ENCODE data around the gene AP1B1. TPM values are rescaled to one million over a fixed set of nuclear protein-coding genes. Genes with fewer than 3 reads are reported as not detected.

Gene AP1B1
- total and polyA plus RNA-seq, 2 of the 4 experiments (the other 2 are of a cell fraction): 55.7 to 70.8 TPM

GRCh38 chr22:29290061-29290460 lies 98.3 kb downstream of the AP1B1 start:
- no peak overlapping the region for H2AK5ac ChIP-seq (ENCODE audit: low read depth, low read length)
- H3K36me3 ChIP-seq (ENCODE audit: control insufficient read depth, insufficient read depth, low read length): peaks cover 62% of the 10 kb centered on the region

More at GRCh38 chr22:29290061-29290460, 98.3 kb downstream of the AP1B1 start:
- H4K5ac ChIP-seq (ENCODE audit: low read depth, low read length): no peak overlapping the region
- no TSS peak for BruUV-seq (replicated peaks)
- no peak overlapping the region for H3K56ac ChIP-seq (ENCODE audit: extremely low read depth, insufficient read depth, low read length)
- H4K8ac ChIP-seq (ENCODE audit: low read depth in 2 of 2, low read length in 2 of 2): no peak overlapping the region
- no peak overlapping the region for H4K91ac ChIP-seq (ENCODE audit: insufficient read depth, low read depth, low read length)
- dilution Hi-C loops (cut with HindIII; ENCODE audit: low sequenced_read_pairs, unreplicated experiment) (no loop called here), in situ Hi-C loops (cut with MboI; ENCODE audit: low sequenced_read_pairs) (no loop called here), intact Hi-C loops (cut with micrococcal nuclease) (no loop called here)
- TF ChIP-seq ELK1 (IDR thresholded peaks at IDR 0.05; ENCODE audit: borderline replicate concordance, low read depth, low read length): no peak
- TF ChIP-seq FOS (IDR thresholded peaks at IDR 0.05; ENCODE audit: low read depth, low read length): no peak
- TF ChIP-seq CEBPB (IDR thresholded peaks at IDR 0.05; ENCODE audit: low read depth, low read length): no peak
- TF ChIP-seq NFE2L2 (IDR thresholded peaks at IDR 0.05; ENCODE audit: low read depth, low read length): no peak
- TF ChIP-seq RFX5 (IDR thresholded peaks at IDR 0.05; ENCODE audit: low read depth, low read length): no peak
- no peak overlapping the region for H3K18ac ChIP-seq (ENCODE audit: low read depth, low read length)
- WGBS, 2 experiments (ENCODE audit: extremely low coverage in 2 of 2, insufficient read length in 1 of 2): 90% methylated on average over 2 of the region's 5 CpGs; no CpG with 5 or more reads in 1 of the 2 experiments
- no peak overlapping the region for H3K4ac ChIP-seq (ENCODE audit: low read depth, low read length)
- H3K23ac ChIP-seq (ENCODE audit: low read depth, low read length): no peak overlapping the region
- H2BK15ac ChIP-seq (ENCODE audit: low read depth, low read length): no peak overlapping the region
- H3K9me1 ChIP-seq (ENCODE audit: insufficient read depth, low read length): no peaks in the 10 kb centered on the region; the same call in 1 of the 2 replicates
- H3K9me3 ChIP-seq (ENCODE audit: control insufficient read depth, insufficient read depth, low read length): no peaks in the 10 kb centered on the region
- H2BK120ac ChIP-seq (ENCODE audit: low read depth, low read length): no peak overlapping the region
- no peak overlapping the region for H3K4me3 ChIP-seq (ENCODE audit: insufficient read depth, low read depth, low read length)
- no peak overlapping the region for H2AFZ ChIP-seq (replicated peaks; ENCODE audit: low read length, poor library complexity)
- no peak overlapping the region for H2AK9ac ChIP-seq (replicated peaks; ENCODE audit: low read depth, low read length, poor library complexity)
- no peaks in the 10 kb centered on the region for H3K4me1 ChIP-seq (ENCODE audit: control insufficient read depth, insufficient read depth, low read length)
- no peak overlapping the region for H2BK5ac ChIP-seq (ENCODE audit: low read depth, low read length, poor library complexity, severe bottlenecking)
- no peak overlapping the region for H3K27ac ChIP-seq (ENCODE audit: insufficient read depth, low read length)
- H3K27me3 ChIP-seq (ENCODE audit: control insufficient read depth, insufficient read depth, low read length): no peaks in the 10 kb centered on the region
- H4K20me1 ChIP-seq (ENCODE audit: insufficient read depth, low read length): peaks cover 58% of the 10 kb centered on the region
- no peak for ATAC-seq (ENCODE audit: low read depth)
- POLR2A ChIA-PET (ENCODE audit: unreplicated experiment): no interaction called here
- no peak overlapping the region for H3K9ac ChIP-seq (ENCODE audit: low read depth, low read length)
- peaks cover 39 to 44% of the 10 kb centered on the region in 2 experiments for H3K79me1 ChIP-seq (ENCODE audit: low read depth in 1 of 2, low read length in 2 of 2)
- no peak overlapping the region for H3K4me2 ChIP-seq (ENCODE audit: low read depth, low read length)
- CTCF ChIA-PET: no interaction called here
- no peak for DNase-seq
- no peak overlapping the region for H3K14ac ChIP-seq (replicated peaks; ENCODE audit: low read depth, low read length)
- no peak overlapping the region for H2BK20ac ChIP-seq (ENCODE audit: low read depth, low read length)

Data from IMR-90 (cell line).